Left lung (tissue), 10 donors: Measurements from ENCODE around the gene PCGF2. TPM values are rescaled to one million over a fixed set of nuclear protein-coding genes. Genes with fewer than 3 reads are reported as not detected.
A peak's percentile ranks its signal among the peaks of the same experiment; 100 is the strongest.

ENCODE experiments used
- ATAC-seq: fragments of 200-7000 bp; cut with Tn5 transposase; one replicate; pipeline ENCODE4 v1.9.1; 2020; ENCODE audit warnings: moderate library complexity
- DNase-seq, 4 donors: peaks; one replicate each; pipeline ENCODE4 v3.0.0-alpha.2; 2013 to 2020
- H3K27ac ChIP-seq, 2 donors: fragments of 200-600 bp; sonication (generic) in 1 of 2; one replicate each; pipeline versions ENCODE4 v1.5.0 to v1.8.0; 2020 to 2021
- H3K27me3 ChIP-seq, 2 donors: fragments of 200-600 bp; sonication (generic) in 1 of 2; one replicate each; pipeline versions ENCODE4 v1.5.0 to v1.8.0; 2020 to 2021
- H3K36me3 ChIP-seq, 2 donors: fragments of 200-600 bp; sonication (generic) in 1 of 2; one replicate each; pipeline versions ENCODE4 v1.5.0 to v1.8.0; 2020 to 2021
- H3K4me1 ChIP-seq, 2 donors: fragments of 200-600 bp; one replicate each; pipeline ENCODE4 v1.8.0; 2021
- H3K4me3 ChIP-seq, 2 donors: fragments of 200-600 bp; sonication (generic) in 1 of 2; one replicate each; pipeline versions ENCODE4 v1.5.0 to v1.8.0; 2020 to 2021; ENCODE audit warnings: mild to moderate bottlenecking in 1 of 2
- H3K9me3 ChIP-seq, 2 donors: fragments of 200-600 bp; sonication (generic) in 1 of 2; one replicate each; pipeline versions ENCODE4 v1.5.0 to v1.8.0; 2020 to 2021
- intact Hi-C, 2 donors: fragments of 100-400 bp; cut with DNase I; formaldehyde crosslinking; loops; one replicate each; pipeline versions ENCODE4 v1.11.2 to v1.14.2; 2022
- polyA plus RNA-seq, 6 donors: library from polyadenylated mRNA; unstranded; fragments of 120-200 nt; gene quantifications; one replicate each; pipeline ENCODE4 v1.2.1, GENCODE V29; 2013; ENCODE audit not compliant: insufficient read length in 6 of 6
- total RNA-seq, 2 donors: library from RNA; stranded (reverse); fragmentation: NEBNext Ultra II Directional; extraction: Animal tissue kit (Norgen Biotek cat#: 25700); gene quantifications; one replicate each; pipeline ENCODE4 v1.2.1, GENCODE V29; 2021
- TF ChIP-seq, protein P1 (sequence below), 2 donors: fragments of 200-600 bp; sonication (generic) in 1 of 2; IDR thresholded peaks; one replicate each; pipeline versions ENCODE4 v1.5.0 to v1.8.0; 2021; ENCODE audit warnings: antibody characterized with exemption in 2 of 2
- donor health status: DM: no; HTN: yes; CAD: no.
- donor health status: DM: no; HTN: no; CAD: no.

Gene PCGF2
- total and polyA plus RNA-seq, 8 donors: 40.0 to 102 (median 85.0) TPM

DNA sequence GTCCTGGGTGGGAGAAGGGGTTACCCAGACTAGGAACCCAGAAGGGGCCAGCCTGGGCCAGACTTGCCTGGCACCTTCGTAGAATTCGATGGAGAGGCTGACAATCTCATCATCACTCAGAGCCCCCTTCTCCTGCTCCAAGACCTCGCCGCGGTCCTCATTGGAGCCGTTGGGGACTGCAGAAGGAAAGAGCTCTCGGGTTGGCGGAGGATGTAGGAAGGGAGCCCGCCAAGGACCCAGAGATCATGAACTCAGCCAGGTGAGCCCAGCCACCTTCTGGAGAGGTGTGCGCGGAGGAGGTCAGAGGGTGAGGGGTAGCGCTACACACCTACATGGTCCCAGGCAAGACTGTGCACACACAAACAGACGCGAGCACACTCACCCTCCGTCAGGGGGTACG is 9.4 kb downstream of the PCGF2 start:
- peaks cover 0 to 47% of the 10 kb centered on the region in 2 donors for H3K36me3 ChIP-seq
- H3K4me1 ChIP-seq: peaks cover 13 to 34% of the 10 kb centered on the region in 2 donors

GRCh38 chr17:38738007-38738662 is 10.0 kb downstream of the PCGF2 start:
- peaks cover 0 to 52% of the 10 kb centered on the region in 2 donors for H3K36me3 ChIP-seq

More for the DNA sequence above, 9.4 kb downstream of the PCGF2 start:
- Histone ChIP-seq H3K9me3 (no peaks in the 10 kb centered on the region), H3K27ac (no peak overlapping the region), H3K4me3 (no peak overlapping the region), H3K27me3 (no peaks in the 10 kb centered on the region)
- DNase-seq: no peak
- intact Hi-C loops: loop anchor here in 1 of 2 donors (5.0 kb wide), 1 partner anchor 61 kb away; no protein-coding TSS in a partner anchor
- TF ChIP-seq, protein P1, sequence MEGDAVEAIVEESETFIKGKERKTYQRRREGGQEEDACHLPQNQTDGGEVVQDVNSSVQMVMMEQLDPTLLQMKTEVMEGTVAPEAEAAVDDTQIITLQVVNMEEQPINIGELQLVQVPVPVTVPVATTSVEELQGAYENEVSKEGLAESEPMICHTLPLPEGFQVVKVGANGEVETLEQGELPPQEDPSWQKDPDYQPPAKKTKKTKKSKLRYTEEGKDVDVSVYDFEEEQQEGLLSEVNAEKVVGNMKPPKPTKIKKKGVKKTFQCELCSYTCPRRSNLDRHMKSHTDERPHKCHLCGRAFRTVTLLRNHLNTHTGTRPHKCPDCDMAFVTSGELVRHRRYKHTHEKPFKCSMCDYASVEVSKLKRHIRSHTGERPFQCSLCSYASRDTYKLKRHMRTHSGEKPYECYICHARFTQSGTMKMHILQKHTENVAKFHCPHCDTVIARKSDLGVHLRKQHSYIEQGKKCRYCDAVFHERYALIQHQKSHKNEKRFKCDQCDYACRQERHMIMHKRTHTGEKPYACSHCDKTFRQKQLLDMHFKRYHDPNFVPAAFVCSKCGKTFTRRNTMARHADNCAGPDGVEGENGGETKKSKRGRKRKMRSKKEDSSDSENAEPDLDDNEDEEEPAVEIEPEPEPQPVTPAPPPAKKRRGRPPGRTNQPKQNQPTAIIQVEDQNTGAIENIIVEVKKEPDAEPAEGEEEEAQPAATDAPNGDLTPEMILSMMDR (IDR thresholded peaks at IDR 0.05): no peak
- ATAC-seq: no peak

DNA sequence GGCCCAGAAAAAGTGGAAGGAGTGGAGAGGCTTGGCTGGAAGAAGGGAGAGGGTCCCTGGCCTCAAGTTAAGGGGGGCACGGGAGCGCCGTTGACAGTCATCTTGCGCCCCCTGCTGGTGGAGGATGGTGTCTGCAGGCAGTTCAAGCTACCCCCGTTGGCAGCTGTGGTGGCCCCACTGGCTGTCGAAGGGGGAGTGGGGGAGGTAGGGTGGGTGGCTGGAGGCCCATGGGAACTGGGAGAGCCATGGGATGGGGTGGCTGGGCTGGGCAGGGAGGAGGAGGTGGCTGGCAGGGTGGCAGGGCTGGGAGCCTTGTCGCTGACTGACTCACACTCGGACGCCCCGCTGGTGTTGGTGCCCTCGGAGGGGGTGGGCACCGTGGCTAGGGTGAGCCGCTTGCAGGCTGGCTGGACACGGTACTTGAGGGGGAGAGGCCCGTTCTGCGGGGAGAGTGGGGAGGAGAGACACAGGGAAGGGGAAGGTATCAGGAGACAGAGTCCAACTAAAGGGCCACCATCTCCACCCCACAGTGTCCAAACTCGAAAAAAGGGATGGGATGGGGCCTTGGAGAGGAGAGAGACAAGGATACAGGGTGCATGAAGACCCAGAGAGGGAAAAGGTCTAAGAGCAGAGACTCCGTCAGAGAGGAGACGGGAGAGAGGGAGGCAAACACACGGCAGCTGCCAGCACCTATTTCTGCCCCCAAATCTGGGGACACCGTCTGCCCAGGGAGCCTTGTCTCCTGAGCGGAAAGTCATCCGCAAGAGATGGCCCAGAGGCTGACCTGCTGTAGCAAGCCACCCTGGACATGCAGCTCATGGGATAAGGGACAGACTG is 12.8 kb downstream of the PCGF2 start:
- H3K27ac ChIP-seq: no peak overlapping the region
- H3K4me1 ChIP-seq: peaks cover 18 to 28% of the 10 kb centered on the region in 2 donors
- intact Hi-C loops: loop anchor here in 1 of 2 donors (5.0 kb wide), 1 partner anchor 58 kb away; no protein-coding TSS in a partner anchor
- no peaks in the 10 kb centered on the region for H3K9me3 ChIP-seq
- H3K27me3 ChIP-seq: no peaks in the 10 kb centered on the region
- H3K4me3 ChIP-seq: no peak overlapping the region
- TF ChIP-seq, protein P1 (IDR thresholded peaks at IDR 0.05): peak; percentile 85 to 87
- DNase-seq: peak in 2 of 4 donors; percentile 53 to 88
- peaks cover 0 to 54% of the 10 kb centered on the region in 2 donors for H3K36me3 ChIP-seq
- peak; percentile 15 for ATAC-seq

More at GRCh38 chr17:38738007-38738662, 10.0 kb downstream of the PCGF2 start:
- TF ChIP-seq, protein P1 (IDR thresholded peaks at IDR 0.05): no peak
- intact Hi-C loops: loop anchor here in 1 of 2 donors (5.0 kb wide), 1 partner anchor 61 kb away; no protein-coding TSS in a partner anchor
- Histone ChIP-seq H3K27me3 (no peaks in the 10 kb centered on the region), H3K4me1 (peaks cover 12 to 28% of the 10 kb centered on the region in 2 donors), H3K4me3 (no peak overlapping the region), H3K9me3 (no peaks in the 10 kb centered on the region), H3K27ac (no peak overlapping the region)
- no peak for ATAC-seq
- DNase-seq: no peak

DNA sequence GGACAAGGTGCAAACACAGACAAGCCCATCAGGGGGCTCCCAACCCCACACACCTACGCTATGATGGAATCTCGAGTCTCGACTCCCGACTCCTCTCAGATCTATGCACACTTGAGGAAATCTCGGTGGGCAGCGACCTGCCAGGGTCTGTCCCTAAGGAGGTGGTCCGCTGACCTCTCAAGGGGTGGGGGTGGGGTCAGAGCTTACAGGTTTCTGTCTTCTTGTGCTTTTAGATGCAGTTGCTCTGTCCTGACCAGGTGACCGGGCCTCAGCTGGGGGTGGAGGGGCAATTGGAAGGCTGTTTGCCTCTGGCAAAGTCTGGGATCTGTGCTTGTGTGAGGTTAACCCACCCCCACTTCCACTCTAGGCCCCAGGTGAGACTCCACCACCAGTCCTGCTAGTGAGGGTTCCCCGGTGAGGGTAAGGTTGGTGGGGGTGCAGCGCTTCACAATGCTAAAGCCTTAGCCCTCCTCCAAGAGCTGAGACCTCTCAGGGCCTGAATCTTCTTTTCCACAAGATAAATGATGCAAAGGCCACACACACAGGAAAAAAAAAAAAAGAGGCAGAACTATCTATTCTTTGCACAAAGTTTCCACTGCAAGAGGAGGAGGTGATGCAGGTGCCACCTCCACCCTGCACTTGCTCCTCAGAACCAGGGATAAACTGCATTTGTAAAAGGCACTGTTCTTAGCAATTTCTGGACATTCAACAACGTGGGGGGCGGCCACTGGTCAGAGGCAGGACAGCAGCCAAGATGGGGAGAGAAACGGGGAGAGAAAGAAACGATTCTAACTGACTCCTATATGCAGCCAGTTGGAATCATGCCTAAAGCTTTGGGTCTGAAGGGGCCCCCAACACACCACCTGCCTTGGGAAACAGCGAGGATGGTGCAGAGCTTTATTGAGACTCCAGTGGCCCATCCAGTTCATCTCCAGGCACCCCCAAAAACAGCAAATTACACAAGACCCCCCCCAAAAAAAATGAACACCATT is 13.9 kb downstream of the PCGF2 start:
- DNase-seq (no peak), ATAC-seq (no peak)
- Histone ChIP-seq H3K27me3 (no peaks in the 10 kb centered on the region), H3K4me1 (peaks cover 18 to 35% of the 10 kb centered on the region in 2 donors), H3K27ac (no peak overlapping the region), H3K4me3 (no peak overlapping the region), H3K36me3 (peaks cover 0 to 46% of the 10 kb centered on the region in 2 donors), H3K9me3 (no peaks in the 10 kb centered on the region)
- TF ChIP-seq, protein P1 (IDR thresholded peaks at IDR 0.05): no peak
- intact Hi-C loops: no loop called here
